IPS-18c (cell line): ENCODE measurements around the gene EPHB1.
"Not testable (repeated sequence)": the region's sequence is repeated elsewhere in the genome, so short reads cannot be mapped to it uniquely, and the experiment has no call there.

Experiments
- H3K4me3 ChIP-seq: 2 replicates; pipeline ENCODE4 v1.7.0; 2013; ENCODE audit warnings: low read depth, mild to moderate bottlenecking, low read length, moderate library complexity; ENCODE audit not compliant: insufficient read depth
- H3K9me3 ChIP-seq: one replicate; pipeline ENCODE4 v1.6.1; 2013; ENCODE audit warnings: mild to moderate bottlenecking, low read length, moderate library complexity; ENCODE audit not compliant: control insufficient read depth, insufficient read depth

The EPHB1 gene

GRCh38 chr3:134769287-134769868, 25.7 kb upstream of the EPHB1 start:
- no peak overlapping the region for H3K4me3 ChIP-seq
- H3K9me3 ChIP-seq = no peaks in the 10 kb centered on the region

DNA sequence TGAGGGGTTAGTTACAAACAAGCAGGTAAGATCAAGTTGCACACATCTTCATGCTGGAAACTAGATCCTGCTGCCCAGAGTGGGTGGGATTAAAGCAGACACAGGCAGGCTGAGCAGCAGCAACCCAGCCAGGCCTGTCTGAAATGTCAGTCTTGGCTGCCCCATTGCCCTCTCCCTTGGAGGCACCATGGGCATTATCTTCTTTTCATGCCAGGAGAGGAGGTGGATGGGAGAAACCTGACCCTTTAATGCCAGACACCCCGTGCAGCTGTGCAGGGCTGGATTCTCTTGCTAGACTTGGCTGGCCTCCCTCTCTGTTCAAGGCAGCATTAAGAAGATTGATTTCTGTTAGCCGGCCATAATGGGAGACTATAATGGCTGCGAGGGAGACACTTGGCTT, 23.0 kb upstream of the EPHB1 start:
- Histone ChIP-seq H3K9me3 (no peaks in the 10 kb centered on the region), H3K4me3 (no peak overlapping the region)

DNA sequence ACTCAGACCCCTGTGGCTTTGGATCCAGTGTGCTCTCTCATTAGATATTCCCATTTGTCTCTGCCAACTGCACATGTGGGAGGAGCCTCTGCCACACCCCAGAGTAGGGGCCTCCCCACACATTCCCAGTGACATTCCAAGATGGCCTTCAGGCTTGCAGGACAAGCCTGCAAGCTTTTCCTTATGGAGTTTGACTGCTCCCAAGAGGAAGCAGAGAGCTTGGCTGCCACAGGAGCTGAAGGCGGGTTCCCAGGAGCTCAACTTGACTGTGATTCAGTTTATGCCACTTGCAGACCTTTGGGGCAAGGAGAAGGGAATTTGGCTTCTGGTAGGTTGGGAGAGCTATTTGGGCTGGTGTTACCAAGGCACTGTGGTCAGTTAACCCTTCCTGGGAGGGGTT, 22.5 kb upstream of the EPHB1 start:
- Histone ChIP-seq H3K9me3 (no peaks in the 10 kb centered on the region), H3K4me3 (no peak overlapping the region)

GRCh38 chr3:134775831-134776230, 19.2 kb upstream of the EPHB1 start:
- H3K9me3 ChIP-seq = no peaks in the 10 kb centered on the region
- no peak overlapping the region for H3K4me3 ChIP-seq

DNA sequence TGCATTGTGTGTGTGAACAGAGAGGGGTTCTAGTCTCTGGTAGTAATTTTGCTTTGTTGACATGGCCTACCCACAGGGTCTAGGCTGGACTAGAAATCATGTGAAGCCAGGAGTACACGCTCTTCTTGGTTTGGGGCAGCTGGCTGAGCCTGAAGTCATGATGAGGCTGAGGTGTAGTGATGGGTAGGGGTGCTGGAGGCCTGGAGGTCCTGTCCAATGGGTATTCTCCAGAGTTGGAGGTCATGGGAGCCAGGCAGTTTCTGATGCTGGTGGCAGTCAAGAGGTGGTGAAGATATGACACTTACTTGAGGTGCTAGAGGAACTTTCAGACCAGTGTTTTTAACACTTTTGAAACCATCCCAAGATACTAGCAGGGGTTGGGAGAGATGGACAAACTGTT, 18.5 kb upstream of the EPHB1 start:
- Histone ChIP-seq H3K9me3 (no peaks in the 10 kb centered on the region), H3K4me3 (no peak overlapping the region)

DNA sequence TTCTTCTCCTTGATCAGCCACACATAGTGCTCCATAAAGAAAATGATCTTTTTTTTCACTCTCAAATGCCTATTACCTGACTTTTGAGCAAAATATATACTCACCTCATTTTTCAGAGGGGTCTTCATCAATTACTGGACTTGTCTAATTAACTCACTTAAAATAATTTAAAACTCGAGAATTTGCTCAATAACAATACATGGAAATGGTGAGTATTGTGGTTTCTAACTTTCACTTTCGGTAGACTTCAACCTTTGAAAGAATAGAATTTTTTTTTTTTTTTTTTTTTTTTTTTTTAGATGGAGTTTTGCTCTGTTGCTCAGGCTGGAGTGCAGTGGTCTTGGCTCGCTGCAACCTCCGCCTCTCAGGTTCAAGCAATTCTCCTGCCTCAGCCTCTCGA, 17.7 kb upstream of the EPHB1 start:
- Histone ChIP-seq H3K9me3 (no peaks in the 10 kb centered on the region), H3K4me3 (no peak overlapping the region)

- H3K4me3 ChIP-seq, H3K9me3 ChIP-seq: not testable (repeated sequence)
Observed at GRCh38 chr3:134788283-134788682, 6.8 kb upstream of the EPHB1 start.

DNA sequence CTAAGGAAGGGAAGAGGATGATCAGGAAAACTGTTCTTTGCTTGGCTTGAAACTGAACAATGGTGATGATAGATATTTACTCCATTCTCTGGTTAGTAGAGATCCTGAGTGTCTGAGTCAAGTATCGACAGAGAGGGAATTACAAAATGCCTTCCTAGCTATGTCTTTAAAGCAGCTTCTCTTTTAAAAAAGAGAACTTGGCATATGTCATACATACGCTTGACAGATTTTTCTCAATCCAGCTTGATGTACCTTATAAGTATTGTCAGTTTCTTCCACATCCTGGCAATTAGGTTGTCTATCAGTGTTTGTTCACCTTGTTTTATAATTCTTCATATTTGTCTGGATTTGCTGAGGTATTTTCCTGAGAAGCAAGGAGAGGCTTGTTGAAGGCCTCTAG, 5.0 kb upstream of the EPHB1 start:
- Histone ChIP-seq H3K4me3 (no peak overlapping the region), H3K9me3 (no peaks in the 10 kb centered on the region)

DNA sequence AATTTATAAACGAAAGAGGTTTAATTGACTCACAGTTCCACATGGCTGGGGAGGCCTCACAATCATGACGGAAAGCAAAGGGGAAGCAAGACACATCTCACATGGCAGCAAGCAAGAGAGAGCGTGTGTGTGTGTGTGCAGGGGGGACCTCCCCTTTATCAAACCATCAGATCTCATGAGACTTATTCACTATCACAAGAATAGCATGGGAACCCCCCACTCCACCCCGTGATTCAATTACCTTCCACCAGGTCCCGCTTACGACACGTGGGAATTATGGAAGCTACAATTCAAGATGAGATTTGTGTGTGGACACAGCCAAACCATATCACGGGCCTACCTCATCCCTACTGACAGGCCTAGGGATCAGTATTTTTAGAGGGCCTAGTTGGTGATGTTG, 3.1 kb upstream of the EPHB1 start:
- Histone ChIP-seq H3K9me3 (peaks cover 2% of the 10 kb centered on the region), H3K4me3 (no peak overlapping the region)

- peaks cover 2% of the 10 kb centered on the region for H3K9me3 ChIP-seq
- no peak overlapping the region for H3K4me3 ChIP-seq
Observed at GRCh38 chr3:134792700-134793099, 2.4 kb upstream of the EPHB1 start.

DNA sequence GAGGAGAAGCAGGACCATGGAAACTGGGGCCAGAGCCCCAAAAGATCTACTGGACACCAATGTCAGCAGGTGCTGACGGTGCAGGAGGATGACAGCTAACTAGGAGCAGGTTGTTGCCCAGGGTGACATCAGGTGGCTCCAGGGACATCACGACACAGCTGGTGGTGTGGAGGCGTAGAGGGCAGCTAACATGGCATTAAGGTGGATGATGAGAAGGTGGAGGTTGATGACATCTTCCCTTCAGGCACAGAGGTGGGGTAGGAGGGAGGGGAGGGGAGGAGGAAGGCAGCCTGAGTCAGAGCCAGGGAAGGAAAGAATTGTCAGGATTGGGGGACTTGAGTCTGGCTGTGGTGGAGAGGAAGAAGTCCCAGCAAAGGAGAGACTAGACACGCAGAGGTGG, 1.5 kb upstream of the EPHB1 start:
- Histone ChIP-seq H3K4me3 (no peak overlapping the region), H3K9me3 (peaks cover 2% of the 10 kb centered on the region)

DNA sequence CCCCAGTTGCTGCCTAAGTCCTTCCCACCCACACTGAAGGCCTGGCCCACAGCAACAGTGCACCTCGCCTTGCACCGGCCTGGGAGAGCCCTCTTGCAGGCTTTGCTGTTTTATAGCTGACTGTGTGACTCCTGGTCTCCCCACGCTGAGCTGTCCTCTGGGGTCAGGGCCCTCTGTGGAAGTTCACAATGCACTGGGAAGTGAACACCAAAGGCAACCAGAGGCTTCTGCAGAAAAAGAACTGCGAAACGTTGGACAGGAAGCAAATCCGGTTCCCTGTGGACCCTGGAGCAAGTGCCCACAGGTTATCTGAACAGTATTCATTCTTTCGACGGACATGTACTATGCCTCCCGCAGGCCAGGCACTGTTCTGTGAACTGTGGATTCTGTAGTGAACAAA, 737 bp upstream of the EPHB1 start:
- Histone ChIP-seq H3K9me3 (peaks cover 2% of the 10 kb centered on the region), H3K4me3 (no peak overlapping the region)

- Histone ChIP-seq H3K4me3 (peak overlapping the region; percentile 79), H3K9me3 (peaks cover 2% of the 10 kb centered on the region)
Observed at GRCh38 chr3:134795746-134796280, 753 bp downstream of the EPHB1 start.

- Histone ChIP-seq H3K4me3 (peak overlapping the region; percentile 79), H3K9me3 (peaks cover 2% of the 10 kb centered on the region)
Observed at GRCh38 chr3:134796281-134797056, 1.4 kb downstream of the EPHB1 start.

DNA sequence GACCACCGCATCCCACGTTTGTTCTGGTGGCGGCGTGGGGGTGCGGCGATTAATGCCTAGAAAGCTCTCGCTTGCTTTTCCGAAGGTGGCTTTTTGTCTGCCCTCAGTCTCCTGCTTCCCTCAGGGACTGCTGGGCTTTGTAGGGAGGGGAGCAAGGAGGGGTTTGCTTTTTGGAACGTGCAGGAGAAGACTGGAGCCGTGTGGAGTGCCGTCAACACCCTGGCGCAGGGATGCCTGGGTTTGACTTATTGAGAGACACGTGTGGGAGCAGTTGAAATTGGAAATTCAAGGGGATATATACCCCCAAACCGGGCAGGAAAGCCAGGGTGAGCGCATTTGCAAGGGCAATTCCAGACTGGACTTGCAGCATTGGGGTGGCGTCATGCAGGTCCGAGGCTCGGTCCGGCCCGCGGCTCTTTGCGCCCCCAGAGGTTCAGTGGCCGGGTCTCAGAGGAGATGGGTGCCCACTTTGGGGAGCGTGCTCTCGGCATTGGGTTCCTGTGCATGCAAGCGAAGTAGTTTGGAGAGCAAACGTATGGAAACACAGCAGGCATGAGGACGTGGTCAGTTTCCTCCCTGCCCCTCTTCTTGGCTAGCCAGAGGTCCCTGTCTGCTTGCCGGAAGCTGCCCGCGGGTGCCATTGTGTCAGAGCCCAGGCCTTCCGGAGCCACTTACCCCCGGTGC, 2.1 kb downstream of the EPHB1 start:
- peaks cover 2% of the 10 kb centered on the region for H3K9me3 ChIP-seq
- H3K4me3 ChIP-seq = peak overlapping the region; percentile 79

- H3K9me3 ChIP-seq = peaks cover 2% of the 10 kb centered on the region
- peak overlapping the region; percentile 79; the same call in 1 of the 2 replicates for H3K4me3 ChIP-seq
Observed at GRCh38 chr3:134797741-134798451, 2.8 kb downstream of the EPHB1 start.

DNA sequence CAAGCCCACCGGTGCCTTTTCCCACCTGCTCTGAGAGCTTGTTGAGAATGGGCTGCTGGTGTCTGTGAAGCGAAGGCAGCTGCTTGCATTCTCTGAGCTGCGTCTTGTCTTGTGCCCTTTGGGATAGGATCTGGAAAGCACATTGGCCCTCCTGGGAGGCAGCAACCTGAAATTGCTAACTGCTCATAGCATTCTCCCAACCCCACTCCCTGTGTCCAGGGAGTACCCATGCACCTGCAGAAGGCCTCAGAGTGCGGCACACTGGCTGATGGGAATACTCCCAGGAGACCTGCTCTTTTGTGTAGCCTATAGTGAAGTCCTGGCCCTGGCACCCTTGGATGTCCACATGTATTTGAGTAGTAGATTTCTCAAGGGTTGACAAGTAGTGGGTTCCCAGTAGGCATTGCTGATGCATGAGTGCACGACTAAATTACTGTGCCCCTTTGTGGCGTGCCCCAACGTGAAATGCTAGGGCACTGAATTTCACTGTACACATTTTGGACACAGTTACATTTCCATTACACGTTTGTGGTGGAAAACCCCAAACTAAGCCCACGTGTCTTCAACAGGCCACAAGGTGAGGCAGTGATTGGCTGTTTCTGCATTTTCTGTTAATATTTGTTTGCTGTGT, 3.7 kb downstream of the EPHB1 start:
- H3K4me3 ChIP-seq = no peak overlapping the region

More for the DNA sequence above, 3.7 kb downstream of the EPHB1 start:
- H3K9me3 ChIP-seq = peaks cover 2% of the 10 kb centered on the region
